Brain pericyte (primary cell): ENCODE measurements around the gene RGS7.
"Not testable (repeated sequence)": the region's sequence is repeated elsewhere in the genome, so short reads cannot be mapped to it uniquely, and the experiment has no call there.

Experiments used
- DNase-seq: peaks from one replicate; pipeline ENCODE4 v3.0.0-alpha.2; 2012; ENCODE audit warnings: low read depth, low spot score

RGS7 gene

DNA sequence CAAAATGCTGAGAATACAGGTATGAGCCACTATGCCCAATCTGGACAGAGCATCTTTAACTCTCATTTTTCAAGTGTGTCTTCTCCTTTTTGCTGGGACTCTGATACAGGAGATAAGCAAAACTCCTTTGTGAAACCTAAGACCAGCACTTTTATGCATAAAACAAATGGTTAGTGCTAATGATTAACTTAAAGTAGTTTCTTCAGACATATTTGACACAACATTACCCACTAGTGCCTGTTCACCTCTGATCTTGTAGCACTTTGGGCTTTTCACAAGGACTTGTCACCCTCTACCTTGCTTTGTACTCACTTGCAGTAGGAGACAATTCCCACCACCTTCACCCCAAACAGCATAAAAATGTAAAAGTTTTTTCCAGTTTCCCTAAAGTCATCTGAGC, 216.3 kb downstream of the RGS7 start:
- no peak for DNase-seq

DNA sequence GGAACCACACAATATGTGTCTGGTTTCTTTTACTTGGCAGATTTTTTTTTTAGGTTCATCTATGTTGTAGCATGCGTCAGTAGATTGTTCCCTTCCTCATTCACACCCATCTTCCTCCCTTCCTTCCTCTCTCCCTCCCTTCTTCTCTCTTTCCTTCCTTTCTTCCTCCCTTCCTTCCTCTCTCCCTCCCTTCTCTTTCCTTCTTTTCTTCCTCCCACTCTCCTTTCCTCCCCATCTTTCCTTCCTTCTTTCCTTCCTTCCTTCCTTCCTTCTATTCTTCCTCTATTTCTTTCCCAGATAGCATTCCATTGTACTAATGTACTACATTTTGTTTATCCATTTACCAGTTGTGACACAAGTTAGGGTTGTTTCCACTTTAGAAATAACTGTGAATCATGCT, 218.0 kb downstream of the RGS7 start:
- no peak for DNase-seq

DNA sequence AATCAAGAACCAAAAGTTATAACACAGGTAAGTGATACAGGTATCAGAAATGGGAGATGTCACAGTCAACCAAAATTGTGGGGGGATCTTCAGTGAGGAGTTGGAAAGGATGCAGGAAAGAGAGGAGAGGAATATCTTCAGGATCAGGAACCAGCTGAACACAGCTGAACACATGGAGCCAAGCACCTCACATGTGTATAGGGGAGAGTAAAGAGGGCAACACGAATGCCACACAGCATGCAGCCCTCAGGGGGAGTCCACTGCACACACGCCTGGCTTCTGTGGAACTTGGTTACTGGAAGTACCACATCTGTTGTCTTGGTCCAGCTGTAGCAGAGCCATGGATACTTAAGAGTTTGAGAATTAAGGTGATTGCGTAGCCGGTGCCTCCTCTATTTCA, 218.8 kb downstream of the RGS7 start:
- DNase-seq = no peak

DNA sequence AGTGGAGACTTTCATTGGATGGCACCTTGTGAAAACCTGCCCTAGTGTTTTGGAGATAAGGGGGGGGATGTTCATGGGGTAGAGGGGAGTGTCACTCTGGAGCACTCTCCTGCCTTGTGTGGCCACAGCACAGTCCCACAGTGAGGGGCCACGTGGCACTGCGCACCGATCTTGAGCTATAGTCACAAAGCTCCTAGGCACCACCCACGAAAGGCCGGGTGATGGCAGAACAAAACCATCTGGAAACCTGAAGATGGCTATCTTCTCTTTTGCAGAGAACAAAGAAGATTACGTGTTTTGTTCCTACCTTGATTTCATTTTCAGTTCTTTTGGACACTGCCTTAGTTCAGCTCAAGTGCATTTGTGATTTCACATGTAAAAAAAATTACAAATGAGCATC, 220.6 kb downstream of the RGS7 start:
- no peak for DNase-seq

DNA sequence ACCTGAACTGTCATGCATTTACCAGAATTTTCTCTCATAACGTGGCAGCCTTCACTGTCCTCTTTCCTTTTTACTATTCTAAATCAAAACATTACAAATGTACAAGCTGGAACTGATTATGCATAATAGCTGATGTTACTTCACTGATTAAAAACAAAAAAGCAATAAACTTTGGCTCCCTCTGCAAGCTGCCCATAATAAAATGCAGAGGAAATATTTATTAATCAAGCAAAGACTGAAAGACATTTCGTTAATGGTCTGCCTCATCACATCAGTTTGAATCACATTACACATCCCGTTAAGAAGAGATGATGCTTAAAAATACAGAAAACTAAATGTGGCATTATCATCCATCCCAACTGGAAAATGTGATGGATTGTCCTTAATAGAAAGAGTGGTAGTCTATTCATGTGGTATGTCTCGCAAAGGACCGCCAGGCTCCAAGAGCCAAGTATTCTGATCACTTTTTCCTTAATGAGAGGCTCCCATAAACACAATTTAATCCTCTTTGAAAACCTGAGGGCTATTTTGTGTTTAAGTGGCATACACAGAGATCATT, 225.3 kb downstream of the RGS7 start:
- DNase-seq = no peak

DNA sequence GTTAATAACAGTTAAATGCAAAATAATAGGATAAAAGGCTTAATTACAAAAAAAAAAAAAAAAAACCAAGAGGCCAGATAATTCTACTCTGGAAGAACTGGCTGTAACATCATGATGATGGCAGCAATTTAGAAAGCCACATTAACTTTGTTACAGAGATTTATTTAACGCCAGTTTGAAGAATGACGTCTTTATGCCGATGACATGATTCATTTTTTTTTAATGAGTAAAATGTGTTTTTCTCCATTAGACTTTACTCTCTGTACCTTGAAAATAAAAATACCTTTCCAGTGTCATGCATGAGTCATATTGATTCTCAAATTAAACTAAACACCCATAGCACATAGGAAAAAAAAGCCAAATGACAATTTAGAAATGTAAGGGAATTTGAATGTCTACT, 226.1 kb downstream of the RGS7 start:
- no peak for DNase-seq

DNA sequence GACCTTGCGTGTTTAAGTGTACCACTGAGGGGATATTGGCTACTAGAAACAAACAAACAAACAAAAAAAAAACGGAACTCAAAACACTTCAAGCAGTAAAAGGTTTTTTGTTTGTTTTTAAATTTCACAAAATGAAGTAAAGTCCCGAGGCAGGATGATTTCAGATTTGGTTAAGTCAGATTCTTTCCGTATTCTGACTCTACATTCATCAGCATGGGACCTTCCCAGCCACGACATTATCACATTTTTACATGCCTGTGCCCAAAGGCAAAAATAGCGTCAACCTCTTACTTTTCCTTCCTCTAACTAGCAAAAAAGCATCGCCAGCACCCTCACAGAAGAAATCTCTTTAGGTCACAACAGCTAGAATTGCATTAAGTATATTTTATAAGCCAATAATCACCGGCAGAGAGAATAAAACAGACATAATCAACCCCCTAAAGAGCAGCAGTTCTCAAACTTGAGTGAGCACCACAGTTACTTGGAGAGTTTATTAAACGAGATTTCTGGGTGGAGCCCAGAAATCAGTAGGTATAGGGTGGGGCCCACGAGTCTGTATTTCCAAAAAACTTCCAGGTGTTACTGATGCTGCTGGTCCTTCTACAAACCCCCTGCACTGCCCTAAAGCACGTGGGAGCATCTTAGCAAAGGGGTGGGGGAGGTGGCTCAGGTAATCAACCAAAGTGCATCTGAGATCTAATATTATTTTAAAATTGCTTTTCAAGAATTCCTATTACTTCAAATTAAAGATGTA, 227.6 kb downstream of the RGS7 start:
- DNase-seq = no peak

DNA sequence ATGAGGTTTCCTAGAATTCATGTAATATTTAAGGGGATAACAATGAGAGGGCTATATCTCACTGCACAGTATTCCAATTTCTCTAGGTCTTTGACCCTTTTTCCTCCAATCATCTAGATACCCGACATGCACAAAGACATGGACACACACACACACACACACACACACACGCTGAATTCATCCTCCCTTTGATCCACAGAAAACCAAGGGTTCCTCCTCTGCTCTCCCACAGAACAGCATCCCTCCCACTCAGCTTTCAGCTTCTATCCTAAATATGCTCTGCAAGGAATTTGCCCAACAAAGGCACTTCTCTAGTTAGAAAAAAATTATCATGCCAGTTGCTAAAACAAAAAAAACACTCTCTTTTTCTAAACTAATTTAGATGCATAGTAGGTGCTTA, 231.7 kb downstream of the RGS7 start:
- DNase-seq = no peak

DNA sequence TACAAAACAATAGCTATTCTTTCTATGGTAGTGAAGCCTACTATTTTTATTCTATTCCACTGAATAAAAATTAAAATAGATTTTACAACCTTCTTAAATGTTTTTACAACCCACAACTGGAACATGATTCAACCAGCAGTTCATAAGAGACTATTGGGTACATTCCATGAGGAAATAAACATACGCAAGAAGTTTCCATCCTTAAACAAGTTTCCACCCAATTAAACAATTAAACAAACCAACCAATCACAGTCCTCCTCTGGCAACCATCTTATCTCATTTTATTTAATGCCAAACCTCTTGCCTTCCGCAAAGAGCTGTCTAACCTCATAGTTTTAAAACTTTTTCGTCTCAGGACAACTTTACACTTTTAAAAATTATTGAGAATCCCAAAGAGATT, 239.0 kb downstream of the RGS7 start:
- DNase-seq = no peak

DNA sequence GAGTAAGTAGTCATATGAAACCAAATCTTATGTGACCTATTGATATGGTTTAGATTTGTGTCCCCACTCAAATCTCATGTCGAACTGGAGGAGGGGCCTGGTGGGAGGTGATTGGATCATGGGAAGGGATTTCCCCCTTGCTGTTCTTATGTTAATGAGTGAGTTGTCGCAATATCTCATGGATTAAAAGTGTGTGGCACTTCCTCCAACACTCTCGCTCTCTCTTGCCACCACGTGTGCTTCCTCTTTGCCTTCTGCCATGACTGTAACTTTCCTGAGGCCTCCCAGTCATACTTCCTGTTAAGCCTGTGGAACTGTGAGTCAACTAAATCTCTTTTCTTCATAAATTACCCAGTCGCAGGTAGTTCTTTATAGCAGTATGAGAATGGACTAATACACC, 241.2 kb downstream of the RGS7 start:
- no peak for DNase-seq

DNA sequence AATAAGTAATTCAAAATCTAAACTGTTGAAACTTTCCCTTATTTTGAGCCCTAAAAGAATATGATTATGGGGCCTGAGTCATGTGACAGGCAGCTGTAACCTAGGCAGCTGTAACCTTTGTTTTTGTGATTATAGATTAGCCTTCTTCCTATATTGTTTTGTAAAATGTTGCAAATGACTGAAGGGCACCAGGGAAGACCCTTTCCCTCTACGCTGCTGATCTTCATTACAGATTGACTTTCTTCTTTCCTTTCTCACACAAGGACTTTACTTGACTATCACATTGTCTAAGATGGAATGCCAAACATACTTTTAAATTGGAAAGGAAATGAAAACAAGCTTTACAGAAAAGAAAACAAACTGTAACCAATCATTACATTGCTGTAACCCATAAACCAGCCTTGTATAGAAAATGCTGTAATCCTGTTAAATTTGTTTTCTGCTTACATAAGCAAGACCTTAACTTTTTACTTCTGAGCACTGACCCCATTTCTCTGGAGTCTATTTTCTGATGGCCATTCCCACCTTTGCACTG, 242.2 kb downstream of the RGS7 start:
- no peak for DNase-seq

DNA sequence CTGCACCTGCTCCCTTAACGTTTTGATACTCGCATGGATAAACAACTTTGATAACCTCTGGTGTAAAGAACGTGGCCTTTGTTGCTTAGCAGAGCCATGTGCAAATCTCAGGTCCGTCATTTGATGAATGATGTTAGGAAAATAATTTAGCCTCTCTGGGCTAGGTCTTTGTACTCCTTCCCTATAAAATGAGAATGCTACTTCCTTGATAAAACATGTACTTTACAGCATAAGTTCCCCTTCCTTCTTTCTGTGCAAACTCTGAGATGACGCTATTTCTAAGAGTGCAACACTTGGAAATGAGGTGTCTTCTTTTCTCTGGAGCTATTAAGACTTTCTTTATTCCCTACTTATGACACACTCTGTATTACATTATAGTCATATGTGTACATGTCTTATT, 243.4 kb downstream of the RGS7 start:
- DNase-seq = no peak

DNA sequence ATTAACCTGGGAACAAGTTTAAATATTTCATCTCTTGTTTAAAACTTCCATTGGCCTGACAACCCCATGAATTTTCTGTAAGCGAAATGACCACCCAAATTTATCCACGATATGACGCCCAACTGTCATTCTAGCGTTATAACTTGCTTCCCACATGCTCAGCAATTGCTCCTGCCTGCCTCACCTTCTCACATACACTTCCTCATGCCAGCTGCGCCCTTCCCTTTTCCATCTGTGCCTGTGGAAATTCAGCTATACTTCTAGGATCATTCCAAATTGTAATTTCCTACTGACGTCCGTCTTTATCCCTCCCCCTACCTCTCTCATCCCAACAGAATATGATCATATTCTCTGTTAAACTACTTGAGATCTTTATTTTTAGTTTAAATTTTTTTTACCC, 248.0 kb downstream of the RGS7 start:
- no peak for DNase-seq

DNA sequence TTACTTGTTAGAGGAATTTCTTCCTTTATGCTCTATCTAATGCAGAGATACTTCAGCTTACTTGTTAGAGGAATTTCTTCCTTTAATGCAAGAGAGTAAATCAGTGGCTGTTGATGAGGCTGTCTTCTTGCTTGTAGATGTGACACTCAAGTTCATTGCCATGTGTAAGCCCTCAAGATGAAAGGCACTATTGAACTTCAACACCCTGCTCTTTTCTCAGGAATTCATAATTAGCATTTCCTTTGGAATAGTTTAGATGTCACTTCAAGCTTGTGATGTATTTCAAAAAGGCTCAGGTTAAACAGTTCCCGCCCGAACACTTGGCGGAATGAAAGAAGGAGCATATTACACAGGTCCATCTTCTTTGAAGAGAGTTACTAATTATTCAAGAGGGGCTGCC, 251.9 kb downstream of the RGS7 start:
- DNase-seq = no peak

DNA sequence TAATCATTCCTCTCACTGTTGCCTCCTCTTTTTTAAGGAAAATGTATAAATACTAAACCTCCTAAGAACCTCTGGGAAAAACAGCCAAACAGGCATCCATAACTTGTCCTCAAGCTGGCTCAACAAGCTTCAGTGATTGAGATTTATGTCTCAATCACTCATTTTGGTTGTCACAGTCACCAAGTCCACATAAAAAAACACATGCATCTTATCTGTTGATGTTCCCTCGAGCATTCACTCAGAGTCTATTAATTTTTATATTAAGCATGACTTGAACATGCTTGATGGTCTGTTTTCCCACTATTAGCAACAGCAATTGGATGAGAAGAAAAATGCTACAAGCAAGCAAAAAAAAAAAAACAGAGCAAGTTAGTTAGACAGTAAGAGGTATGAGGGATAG, 254.3 kb downstream of the RGS7 start:
- DNase-seq = no peak

DNA sequence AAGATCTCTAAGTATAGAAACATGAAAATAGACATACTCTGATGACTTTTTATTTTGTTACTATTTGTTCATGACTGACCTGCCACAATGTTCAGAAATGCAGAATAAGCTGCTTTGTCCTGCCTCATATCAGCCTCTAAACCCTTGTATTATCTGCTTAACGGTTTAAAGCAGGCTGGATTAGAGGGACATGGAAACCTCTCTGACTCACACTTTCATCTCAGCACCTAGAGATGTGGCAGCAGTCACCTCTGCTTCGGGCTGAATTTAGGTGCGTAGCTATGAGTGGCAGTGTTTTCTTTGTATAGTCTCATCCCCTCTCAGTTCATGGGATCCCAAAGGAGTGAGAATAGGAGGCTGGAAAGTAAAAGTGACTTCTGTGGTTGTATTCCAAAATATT, 255.4 kb downstream of the RGS7 start:
- DNase-seq = no peak

DNA sequence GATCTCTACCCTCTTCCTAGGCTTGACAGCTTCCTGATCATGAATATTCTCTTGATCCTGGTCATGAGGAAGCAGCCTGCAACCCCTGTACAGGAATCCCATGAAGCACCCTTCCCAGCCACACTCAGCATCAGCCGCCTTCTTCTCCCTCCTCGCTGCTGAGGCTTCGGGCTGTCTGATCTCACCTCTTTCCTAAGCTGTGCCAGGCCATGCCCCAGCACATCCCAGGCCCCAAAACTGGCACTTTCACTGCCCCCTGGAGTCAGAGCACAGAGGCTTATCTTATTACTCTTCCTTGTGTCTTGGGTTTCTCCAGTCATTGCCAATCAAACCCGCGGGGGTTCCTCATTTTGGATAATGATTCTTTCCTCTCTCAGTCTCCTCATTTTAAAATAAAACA, 259.5 kb downstream of the RGS7 start:
- DNase-seq = no peak

DNA sequence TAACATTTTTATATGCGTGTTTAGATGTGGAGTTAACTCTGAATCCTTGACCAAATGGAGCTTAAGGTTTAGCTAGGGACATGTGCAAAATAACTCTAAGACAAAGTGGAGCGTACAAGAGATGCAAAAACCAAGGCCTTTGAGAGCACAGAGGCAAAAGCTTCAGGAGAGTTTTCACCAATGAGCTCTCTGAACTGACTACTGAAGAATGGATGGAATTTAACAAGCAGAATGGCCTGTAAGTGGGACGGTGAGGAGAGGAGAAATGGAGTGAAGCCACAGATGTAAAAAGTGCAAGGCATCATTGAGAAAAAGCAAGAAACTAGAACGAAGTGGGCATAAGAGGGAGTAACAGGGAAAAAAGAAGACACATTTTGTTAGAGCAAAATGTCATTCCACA, 260.0 kb downstream of the RGS7 start:
- no peak for DNase-seq

DNA sequence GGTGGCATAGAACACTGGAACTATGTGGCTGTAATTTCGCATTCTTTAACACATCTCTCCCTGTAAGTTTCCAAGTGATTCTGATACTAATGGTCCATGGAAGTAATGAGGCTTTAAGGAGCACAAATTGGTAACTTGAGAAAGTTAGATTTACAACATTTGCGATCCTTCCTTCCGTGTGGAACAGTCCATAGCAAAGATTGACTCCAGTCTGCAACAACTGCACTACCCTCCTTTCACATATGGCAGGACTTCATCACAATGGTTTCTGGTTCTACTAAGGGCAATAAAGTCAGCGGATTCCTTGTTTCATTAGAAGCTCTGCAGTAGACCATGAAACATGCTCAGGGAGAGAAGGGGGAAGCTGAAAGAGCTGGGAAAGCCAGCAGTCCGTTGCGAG, 261.2 kb downstream of the RGS7 start:
- DNase-seq = no peak

DNA sequence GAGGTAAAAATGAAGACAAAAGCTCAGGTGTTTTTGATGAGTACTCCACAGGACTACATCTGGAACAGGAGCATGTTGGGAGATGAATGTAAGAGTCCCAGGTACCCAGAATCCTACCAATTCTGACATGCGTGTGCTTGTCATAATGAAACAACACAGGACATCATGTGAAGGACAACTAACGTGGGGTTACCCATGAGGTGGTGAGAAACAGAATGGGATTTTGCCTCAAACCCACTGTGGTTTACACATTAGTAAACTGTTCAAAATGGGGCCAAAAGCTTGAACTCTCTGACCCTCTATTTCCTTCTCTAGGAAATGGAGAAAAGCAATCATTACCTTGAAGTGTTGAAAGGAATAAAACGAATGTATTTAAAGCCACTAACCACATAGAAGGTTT, 266.2 kb downstream of the RGS7 start:
- DNase-seq = no peak

DNA sequence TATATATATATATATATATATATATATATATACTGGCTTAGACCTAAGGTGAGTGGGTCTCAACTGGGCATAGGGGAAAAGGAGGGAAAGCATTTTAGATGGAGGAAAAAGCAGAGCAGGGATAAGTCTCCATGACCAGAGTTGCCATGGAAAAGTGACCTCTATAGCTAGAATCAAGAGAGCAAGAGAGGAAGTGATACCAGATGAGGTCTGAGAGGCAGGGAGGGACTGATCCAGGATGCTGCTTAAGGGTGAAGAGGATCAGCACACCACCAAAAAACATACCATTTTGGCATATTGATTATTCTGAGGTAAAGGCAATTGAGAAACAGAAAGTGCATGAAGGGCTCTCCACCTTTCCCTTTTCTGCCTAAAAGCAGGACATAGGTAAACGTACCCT, 267.9 kb downstream of the RGS7 start:
- not testable (repeated sequence) for DNase-seq

DNA sequence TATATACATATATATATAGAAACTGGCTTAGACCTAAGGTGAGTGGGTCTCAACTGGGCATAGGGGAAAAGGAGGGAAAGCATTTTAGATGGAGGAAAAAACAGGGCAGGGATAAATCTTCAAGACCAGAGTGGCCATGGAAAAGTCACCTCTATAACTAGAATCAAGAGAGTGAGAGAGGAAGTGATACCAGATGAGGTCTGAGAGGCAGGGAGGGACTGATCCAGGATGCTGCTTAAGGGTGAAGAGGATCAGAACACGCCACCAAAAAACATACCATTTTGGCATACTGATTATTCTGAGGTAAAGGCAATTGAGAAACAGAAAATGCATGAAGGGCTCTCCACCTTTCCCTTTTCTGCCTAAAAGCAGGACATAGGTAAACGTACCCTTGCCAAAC, 268.9 kb downstream of the RGS7 start:
- not testable (repeated sequence) for DNase-seq

DNA sequence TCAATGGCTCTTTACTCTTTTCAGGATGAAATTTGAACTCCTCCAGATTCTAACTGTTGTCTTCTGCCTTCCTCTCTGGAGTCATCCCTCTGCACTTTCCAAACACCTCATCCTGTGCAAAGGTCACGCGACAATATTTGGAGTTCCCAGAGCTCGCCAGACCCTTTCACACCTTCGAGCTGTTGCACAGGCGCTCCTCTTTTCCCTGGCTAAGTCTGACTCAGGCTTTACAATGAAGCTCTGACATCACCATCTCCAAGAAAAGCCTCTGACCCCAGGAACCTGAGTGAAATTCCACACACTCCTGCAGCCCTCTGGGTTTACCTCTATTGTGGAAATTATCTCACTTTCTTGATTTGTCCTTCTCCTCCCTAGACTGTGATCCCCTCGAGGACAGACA, 270.3 kb downstream of the RGS7 start:
- DNase-seq = no peak

DNA sequence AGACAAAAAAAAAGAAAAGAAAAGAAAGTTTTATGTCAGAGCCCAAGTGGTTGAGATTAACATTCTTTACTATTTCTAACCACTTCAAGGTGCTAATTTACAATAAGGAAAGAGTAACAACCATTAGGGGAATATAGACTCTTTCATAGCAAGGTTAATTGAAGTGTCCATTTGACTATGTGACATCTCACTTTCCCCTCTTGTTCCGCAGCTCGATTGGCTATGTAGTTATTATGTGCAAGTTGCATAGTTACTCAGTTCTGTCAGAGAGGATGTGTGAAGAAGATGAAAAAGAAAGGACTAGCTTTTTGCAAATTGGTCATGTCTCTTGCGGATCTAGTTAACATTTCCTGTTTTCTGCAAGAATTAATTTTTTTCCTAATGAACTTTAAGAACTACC, 273.7 kb downstream of the RGS7 start:
- no peak for DNase-seq
